HUES48 (cell line): ENCODE data around the gene DOCK7.

Source experiments
- H3K27ac ChIP-seq: one replicate; pipeline ENCODE4 v1.7.0; 2013; ENCODE audit warnings: low read depth, low read length, inconsistent platforms
- H3K27me3 ChIP-seq: 2 replicates; pipeline ENCODE4 v1.6.1; 2013; ENCODE audit warnings: mild to moderate bottlenecking, low read length; ENCODE audit not compliant: control insufficient read depth, insufficient read depth
- H3K36me3 ChIP-seq: 2 replicates; pipeline ENCODE4 v1.6.1; 2013; ENCODE audit warnings: low read length; ENCODE audit not compliant: control insufficient read depth, insufficient read depth
- H3K4me1 ChIP-seq: 2 replicates; pipeline ENCODE4 v1.6.1; 2013; ENCODE audit warnings: mild to moderate bottlenecking, low read length; ENCODE audit not compliant: control insufficient read depth, insufficient read depth
- H3K4me3 ChIP-seq: 2 replicates; pipeline ENCODE4 v1.5.1; 2013; ENCODE audit warnings: mild to moderate bottlenecking, low read depth, low read length
- H3K9ac ChIP-seq: 2 replicates; pipeline ENCODE4 v1.6.1; 2013; ENCODE audit warnings: mild to moderate bottlenecking, low read depth, low read length, moderate library complexity
- H3K9me3 ChIP-seq: 2 replicates; pipeline ENCODE4 v1.6.1; 2013; ENCODE audit warnings: low read length; ENCODE audit not compliant: control insufficient read depth, insufficient read depth

DOCK7 gene

DNA sequence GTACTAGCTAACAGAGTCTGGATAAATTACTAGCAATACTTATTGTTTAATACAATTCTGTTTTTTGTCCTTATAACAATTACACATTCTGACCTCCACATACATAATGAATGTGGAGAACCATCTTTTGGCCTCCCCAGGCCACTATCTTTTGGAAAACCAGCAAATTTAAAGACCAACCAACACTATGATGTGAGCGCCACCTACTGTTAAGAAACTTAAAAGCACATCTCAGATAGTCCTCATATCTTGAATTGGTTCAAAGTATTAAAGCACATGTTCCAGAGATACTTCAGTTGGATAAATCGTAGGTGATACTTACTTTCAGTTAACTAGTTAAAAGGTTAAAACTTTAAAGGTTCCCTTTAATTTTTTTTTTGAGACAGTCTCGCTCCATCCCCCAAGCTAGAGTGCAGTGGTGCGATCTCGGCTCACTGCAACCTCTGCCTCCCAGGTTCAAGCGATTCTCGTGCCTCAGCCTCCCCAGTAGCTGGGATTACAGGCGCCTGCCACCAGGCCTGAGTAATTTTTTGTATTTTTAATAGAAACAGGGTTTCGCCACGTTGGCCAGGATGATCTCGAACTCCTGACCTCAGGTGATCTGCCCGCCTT lies 280.7 kb downstream of the DOCK7 start:
- peaks cover 8% of the 10 kb centered on the region; the same call in 1 of the 2 replicates for H3K4me1 ChIP-seq
- no peaks in the 10 kb centered on the region for H3K9me3 ChIP-seq
- no peak overlapping the region for H3K27ac ChIP-seq
- no peak overlapping the region for H3K9ac ChIP-seq
- no peaks in the 10 kb centered on the region for H3K36me3 ChIP-seq
- H3K4me3 ChIP-seq = no peak overlapping the region
- H3K27me3 ChIP-seq = no peaks in the 10 kb centered on the region

DNA sequence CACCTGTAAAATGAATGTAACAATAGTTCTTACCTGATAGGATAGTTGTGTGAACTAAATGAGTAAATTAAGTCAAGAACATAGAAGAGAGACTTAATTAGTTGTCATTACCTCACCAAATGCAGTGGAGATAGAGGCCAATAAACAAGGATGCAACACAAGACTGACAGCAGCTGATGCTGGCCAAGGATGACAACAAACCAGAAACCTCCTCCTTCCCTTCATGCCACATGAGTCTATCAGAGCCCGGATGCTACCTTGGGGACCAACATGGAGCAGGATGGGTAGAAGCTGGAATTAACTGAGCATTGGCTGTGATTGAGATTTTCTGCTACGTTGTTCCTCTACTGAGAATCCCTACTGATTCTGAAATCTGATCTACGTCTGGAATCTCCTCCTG lies 281.6 kb downstream of the DOCK7 start:
- H3K4me3 ChIP-seq = no peak overlapping the region
- peaks cover 12% of the 10 kb centered on the region; the same call in 1 of the 2 replicates for H3K4me1 ChIP-seq
- no peak overlapping the region for H3K9ac ChIP-seq
- no peaks in the 10 kb centered on the region for H3K36me3 ChIP-seq
- no peaks in the 10 kb centered on the region for H3K27me3 ChIP-seq
- H3K9me3 ChIP-seq = no peaks in the 10 kb centered on the region
- H3K27ac ChIP-seq = no peak overlapping the region

DNA sequence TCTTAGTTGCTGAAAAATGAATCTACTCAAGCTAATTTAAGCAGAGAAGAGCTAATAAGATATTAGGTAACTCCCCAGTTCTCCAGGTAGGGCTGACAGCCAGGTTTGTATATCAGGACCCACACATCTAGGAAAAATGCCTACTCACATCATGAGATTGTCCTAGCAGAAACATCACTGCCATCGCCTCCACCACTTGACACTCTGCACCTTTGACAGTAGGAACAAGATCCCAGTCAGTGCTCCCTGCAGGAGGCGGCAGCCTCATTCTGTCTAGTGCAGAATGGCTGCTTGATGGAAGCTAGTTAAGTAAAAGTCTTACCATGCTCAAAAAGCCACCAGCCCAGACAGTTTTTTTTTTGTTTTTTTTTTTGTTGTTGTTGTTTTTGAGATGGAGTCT lies 282.9 kb downstream of the DOCK7 start:
- Histone ChIP-seq H3K27ac (no peak overlapping the region), H3K4me3 (no peak overlapping the region), H3K9ac (no peak overlapping the region), H3K27me3 (no peaks in the 10 kb centered on the region), H3K9me3 (no peaks in the 10 kb centered on the region), H3K36me3 (no peaks in the 10 kb centered on the region), H3K4me1 (peaks cover 23% of the 10 kb centered on the region)
